HepG2 (cell line): ENCODE measurements around the gene CALD1. TPM values are rescaled to one million over a fixed set of nuclear protein-coding genes. Genes with fewer than 3 reads are reported as not detected.

ENCODE experiments used
- ARNTL ChIP-seq: sonication (generic); formaldehyde crosslinking; IDR thresholded peaks from 2 replicates; pipeline ENCODE4 v1.4.0; 2020; ENCODE audit warnings: mild to moderate bottlenecking, missing genetic modification reagents
- ASH2L ChIP-seq: fragments of 300-600, 200-600 bp; sonication (generic); IDR thresholded peaks from 2 replicates; pipeline ENCODE4 v1.7.0; 2017; ENCODE audit warnings: low read depth, mild to moderate bottlenecking, moderate library complexity, mixed read lengths, low read length; ENCODE audit not compliant: insufficient read length
- BORCS8-MEF2B ChIP-seq: sonication (generic); formaldehyde crosslinking; IDR thresholded peaks from 2 replicates; pipeline ENCODE4 v1.8.0; 2022; ENCODE audit warnings: mild to moderate bottlenecking, missing genetic modification reagents
- BRD4 ChIP-seq: sonication (generic); formaldehyde crosslinking; IDR thresholded peaks from 2 replicates; pipeline ENCODE4 v1.4.0; 2020; ENCODE audit warnings: missing genetic modification reagents
- CBX2 ChIP-seq, 2 experiments: fragments of 200-600 bp in 1 of 2; sonication (generic); formaldehyde crosslinking in 1 of 2; IDR thresholded peaks; 2 replicates each; pipeline versions ENCODE4 v1.7.0 to v1.8.1; 2018 to 2022; ENCODE audit warnings: low read depth in 2 of 2, low read length in 1 of 2, mild to moderate bottlenecking in 1 of 2, missing genetic modification reagents in 1 of 2
- HNRNPUL1 ChIP-seq: fragments of 200-400 bp; formaldehyde crosslinking; IDR thresholded peaks from 2 replicates; pipeline ENCODE4 v1.6.1; 2017; ENCODE audit warnings: low read depth, mild to moderate bottlenecking, low read length, moderate library complexity
- HOMEZ ChIP-seq: IDR thresholded peaks from 2 replicates; pipeline ENCODE4 v1.6.1; 2016; ENCODE audit warnings: low read depth
- ISL2 ChIP-seq: sonication (generic); formaldehyde crosslinking; IDR thresholded peaks from 2 replicates; pipeline ENCODE4 v1.5.0; 2020; ENCODE audit warnings: missing genetic modification reagents
- MED1 ChIP-seq: sonication (generic); formaldehyde crosslinking; IDR thresholded peaks from 2 replicates; pipeline ENCODE4 v1.4.0; 2020; ENCODE audit warnings: missing genetic modification reagents
- MEF2D ChIP-seq: sonication (generic); formaldehyde crosslinking; IDR thresholded peaks from 2 replicates; pipeline ENCODE4 v1.5.1; 2020; ENCODE audit warnings: mild to moderate bottlenecking, missing genetic modification reagents
- MTA3 ChIP-seq: sonication (generic); formaldehyde crosslinking; IDR thresholded peaks from 2 replicates; pipeline ENCODE4 v1.4.0; 2020; ENCODE audit warnings: missing genetic modification reagents
- MTF2 ChIP-seq: sonication (generic); formaldehyde crosslinking; IDR thresholded peaks from 2 replicates; pipeline ENCODE4 v1.5.0; 2020; ENCODE audit warnings: missing genetic modification reagents, borderline replicate concordance
- MXD3 ChIP-seq: IDR thresholded peaks from 2 replicates; pipeline ENCODE4 v1.6.1; 2016; ENCODE audit warnings: mild to moderate bottlenecking, missing biosample characterization, missing genetic modification reagents
- NCOR1 ChIP-seq: fragments of 200-600 bp; sonication (generic); IDR thresholded peaks from 2 replicates; pipeline ENCODE4 v1.7.0; 2017; ENCODE audit warnings: antibody characterized with exemption, low read length, borderline replicate concordance
- NR1H2 ChIP-seq: sonication (generic); formaldehyde crosslinking; IDR thresholded peaks from 2 replicates; pipeline ENCODE4 v1.8.1; 2022; ENCODE audit warnings: low read depth, missing genetic modification reagents, borderline replicate concordance
- RORA ChIP-seq: sonication (generic); formaldehyde crosslinking; IDR thresholded peaks from 2 replicates; pipeline ENCODE4 v1.5.0; 2020; ENCODE audit warnings: mild to moderate bottlenecking, missing genetic modification reagents, moderate library complexity
- SALL2 ChIP-seq: sonication (generic); formaldehyde crosslinking; IDR thresholded peaks from 2 replicates; pipeline ENCODE4 v1.8.1; 2023; ENCODE audit warnings: mild to moderate bottlenecking, missing genetic modification reagents, inconsistent platforms
- SIN3A ChIP-seq: IDR thresholded peaks from 2 replicates; pipeline ENCODE4 v1.6.1; 2011; ENCODE audit warnings: low read depth, mild to moderate bottlenecking, control low read depth, low read length, borderline replicate concordance
- SP2 ChIP-seq: sonication (generic); formaldehyde crosslinking; IDR thresholded peaks from 2 replicates; pipeline ENCODE4 v1.5.1; 2020; ENCODE audit warnings: mild to moderate bottlenecking, missing genetic modification reagents
- SSRP1 ChIP-seq: IDR thresholded peaks from 2 replicates; pipeline ENCODE4 v1.6.1; 2016; ENCODE audit warnings: control low read depth
- TBX2 ChIP-seq: sonication (generic); formaldehyde crosslinking; IDR thresholded peaks from 2 replicates; pipeline ENCODE4 v1.5.0; 2020; ENCODE audit warnings: missing genetic modification reagents, mild to moderate bottlenecking, borderline replicate concordance
- ZBTB37 ChIP-seq: sonication (generic); formaldehyde crosslinking; IDR thresholded peaks from 2 replicates; pipeline ENCODE4 v1.4.0; 2020; ENCODE audit warnings: mild to moderate bottlenecking, missing genetic modification reagents
- ZNF446 ChIP-seq: sonication (generic); formaldehyde crosslinking; IDR thresholded peaks from 2 replicates; pipeline ENCODE4 v1.5.0; 2020; ENCODE audit warnings: mild to moderate bottlenecking, missing genetic modification reagents
- polyA plus RNA-seq, 8 experiments: library from polyadenylated mRNA; depleted of rRNA in 3 of 8; stranded (reverse) in 7 of 8; unstranded in 1 of 8; fragments of >200 nt; fragmentation: Illumina TruSeq in 4 of 8; extraction: Trizol in 4 of 8; gene quantifications; 2 replicates each; pipeline versions ENCODE4 v1.2.1 to v1.2.3, GENCODE V29; 2011 to 2016; ENCODE audit warnings: low read depth in 4 of 8, missing spikeins in 1 of 8, mixed read lengths in 1 of 8; ENCODE audit not compliant: insufficient read depth in 1 of 8
- total RNA-seq, 5 experiments: library from RNA; depleted of rRNA; stranded (reverse); fragments of >200 nt; fragmentation: Illumina TruSeq; extraction: Trizol; gene quantifications; 2 replicates each; pipeline ENCODE4 v1.2.3, GENCODE V29; 2016; ENCODE audit warnings: low read depth in 1 of 5
- TF ChIP-seq, protein P1 (sequence below): sonication (generic); formaldehyde crosslinking; IDR thresholded peaks from 2 replicates; pipeline ENCODE4 v1.8.0; 2022; ENCODE audit warnings: mild to moderate bottlenecking, missing genetic modification reagents, borderline replicate concordance

The CALD1 gene
- total and polyA plus RNA-seq, 2 of the 13 experiments (the other 11 are each of a cell fraction or from before 2014, with no cell fraction given) = 53.0 to 112 TPM

DNA sequence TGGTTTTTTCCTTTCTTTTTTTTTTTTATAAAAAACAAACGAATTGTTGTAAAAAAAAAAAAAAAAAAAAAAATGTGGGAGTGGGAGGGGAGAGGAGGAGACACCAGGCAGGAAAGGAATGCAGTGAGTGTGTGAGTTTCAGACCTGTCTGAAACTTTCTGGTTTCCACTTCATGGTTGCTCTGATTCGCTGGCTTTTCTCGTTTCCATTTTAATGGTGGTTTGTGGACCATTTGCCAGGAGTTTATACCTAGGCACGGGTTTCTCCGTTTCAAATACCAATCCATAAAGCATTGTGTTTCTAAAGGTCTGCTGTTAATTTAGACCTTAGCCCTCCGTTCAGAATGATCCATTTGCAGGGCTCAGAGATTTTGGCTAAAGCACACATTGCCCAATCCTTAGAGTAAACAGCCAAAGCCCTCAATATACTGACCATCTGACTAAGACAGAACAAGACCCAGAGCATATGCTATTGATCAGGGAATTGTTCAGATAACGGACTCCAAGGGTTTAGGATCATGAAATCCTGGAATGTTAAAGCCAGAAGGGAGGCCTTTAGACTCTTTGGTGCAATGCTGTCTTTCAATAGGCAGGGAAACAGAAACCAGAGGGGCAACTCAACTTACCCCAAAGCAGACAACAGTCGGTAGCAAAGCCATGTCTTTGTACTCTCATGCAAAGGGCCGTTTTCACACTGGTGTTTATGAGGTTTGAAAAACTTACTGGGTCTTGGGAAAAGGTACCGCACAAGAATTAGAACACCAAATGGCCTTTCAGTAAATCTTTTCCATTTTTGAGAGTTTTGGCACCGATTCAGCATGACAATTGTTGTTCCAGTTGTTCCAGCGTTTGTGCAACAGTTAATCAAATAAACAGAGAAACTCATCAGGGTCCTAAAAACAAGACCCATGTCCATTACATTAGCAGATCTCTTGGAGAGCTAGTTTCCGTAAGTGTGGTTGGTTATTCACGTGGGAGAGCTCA lies 112.6 kb downstream of the CALD1 start (continued):
- peak; percentile 70; the same call in 1 of the 2 replicates for TF ChIP-seq HOMEZ (CRISPR knock-in tag)
- TF ChIP-seq MED1 (CRISPR knock-in tag) = peak; percentile 39
- TF ChIP-seq BRD4 (CRISPR knock-in tag) = 0 out of 2 replicates have a peak, but pooled peaks have one; percentile 51
- TF ChIP-seq HNRNPUL1 = no peak
- no peak for TF ChIP-seq MXD3 (CRISPR knock-in tag)
- TF ChIP-seq TBX2 (CRISPR knock-in tag) = no peak
- TF ChIP-seq MEF2D (CRISPR knock-in tag) = 0 out of 2 replicates have a peak, but pooled peaks have one; percentile 8
- no peak for TF ChIP-seq BORCS8-MEF2B (CRISPR knock-in tag)
- TF ChIP-seq SALL2 (CRISPR knock-in tag) = no peak
- TF ChIP-seq RORA (CRISPR knock-in tag) = no peak
- TF ChIP-seq MTA3 (CRISPR knock-in tag) = no peak
- TF ChIP-seq ISL2 (CRISPR knock-in tag) = peak; percentile 46
- peak; percentile 64 for TF ChIP-seq ASH2L
- TF ChIP-seq MTF2 (CRISPR knock-in tag) = no peak
- no peak for TF ChIP-seq CBX2 (IDR thresholded peaks at IDR 0.05; ENCODE audit: low read depth, low read length)
- TF ChIP-seq CBX2 (CRISPR knock-in tag; IDR thresholded peaks at IDR 0.05; ENCODE audit: low read depth) = no peak
- peak; percentile 92 for TF ChIP-seq ZBTB37 (CRISPR knock-in tag)
- no peak for TF ChIP-seq NR1H2 (CRISPR knock-in tag)
- TF ChIP-seq SSRP1 (CRISPR knock-in tag) = no peak
- no peak for TF ChIP-seq SP2
- TF ChIP-seq, protein P1, sequence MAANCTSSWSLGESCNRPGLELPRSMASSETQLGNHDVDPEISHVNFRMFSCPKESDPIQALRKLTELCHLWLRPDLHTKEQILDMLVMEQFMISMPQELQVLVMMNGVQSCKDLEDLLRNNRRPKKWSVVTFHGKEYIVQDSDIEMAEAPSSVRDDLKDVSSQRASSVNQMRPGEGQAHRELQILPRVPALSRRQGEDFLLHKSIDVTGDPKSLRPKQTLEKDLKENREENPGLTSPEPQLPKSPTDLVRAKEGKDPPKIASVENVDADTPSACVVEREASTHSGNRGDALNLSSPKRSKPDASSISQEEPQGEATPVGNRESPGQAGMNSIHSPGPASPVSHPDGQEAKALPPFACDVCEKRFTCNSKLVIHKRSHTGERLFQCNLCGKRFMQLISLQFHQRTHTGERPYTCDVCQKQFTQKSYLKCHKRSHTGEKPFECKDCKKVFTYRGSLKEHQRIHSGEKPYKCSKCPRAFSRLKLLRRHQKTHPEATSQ (CRISPR knock-in tag) = no peak
- TF ChIP-seq ZNF446 = no peak; the same call in 1 of the 2 replicates
- 0 out of 2 replicates have a peak, but pooled peaks have one; percentile 10 for TF ChIP-seq ARNTL (CRISPR knock-in tag)
- TF ChIP-seq SIN3A = peak; percentile 50; the same call in 1 of the 2 replicates
- peak; percentile 56; the same call in 1 of the 2 replicates for TF ChIP-seq NCOR1
